ENCODE results near the gene JAKMIP2.

GRCh38 chr5:147694772-147695171 lies 87.8 kb downstream of the JAKMIP2 start:
- no peak for TF ChIP-seq CTCF (IDR thresholded peaks at IDR 0.05)
- no peak for TF ChIP-seq POLR2A (IDR thresholded peaks at IDR 0.05)
